CD4-positive, alpha-beta T cell treated with Interleukin-2 at 100 ng/mL for 4 hours (primary cell): ENCODE results near the gene MRPL21.
"Not testable (repeated sequence)": the region's sequence is repeated elsewhere in the genome, so short reads cannot be mapped to it uniquely, and the experiment has no call there.

Experiments
- DNase-seq: peaks from one replicate; pipeline ENCODE4 v3.0.0-alpha.2; 2020; ENCODE audit warnings: low spot score

MRPL21 gene

GRCh38 chr11:68910965-68911364 is 7.3 kb upstream of the MRPL21 start:
- DNase-seq, result no peak

DNA sequence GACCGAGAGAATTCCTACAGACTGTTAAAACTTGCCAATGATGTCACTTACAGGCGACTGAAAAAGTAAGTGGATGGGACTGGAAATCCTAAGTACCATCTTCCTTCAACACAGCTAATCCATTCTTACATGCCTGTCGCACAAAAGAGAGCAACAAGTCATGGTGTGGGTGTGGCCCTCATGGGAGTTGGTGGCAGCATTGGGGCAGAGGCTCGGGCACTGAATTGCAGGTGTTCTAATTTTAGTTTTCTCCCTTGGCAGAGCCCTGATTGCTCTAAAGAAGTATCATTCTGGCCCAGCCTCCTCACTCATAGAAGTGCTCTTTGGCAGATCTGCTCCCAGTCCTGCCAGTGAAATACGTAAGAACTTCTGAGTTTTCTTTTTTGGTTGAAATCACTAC is 4.6 kb upstream of the MRPL21 start:
- no peak for DNase-seq

DNA sequence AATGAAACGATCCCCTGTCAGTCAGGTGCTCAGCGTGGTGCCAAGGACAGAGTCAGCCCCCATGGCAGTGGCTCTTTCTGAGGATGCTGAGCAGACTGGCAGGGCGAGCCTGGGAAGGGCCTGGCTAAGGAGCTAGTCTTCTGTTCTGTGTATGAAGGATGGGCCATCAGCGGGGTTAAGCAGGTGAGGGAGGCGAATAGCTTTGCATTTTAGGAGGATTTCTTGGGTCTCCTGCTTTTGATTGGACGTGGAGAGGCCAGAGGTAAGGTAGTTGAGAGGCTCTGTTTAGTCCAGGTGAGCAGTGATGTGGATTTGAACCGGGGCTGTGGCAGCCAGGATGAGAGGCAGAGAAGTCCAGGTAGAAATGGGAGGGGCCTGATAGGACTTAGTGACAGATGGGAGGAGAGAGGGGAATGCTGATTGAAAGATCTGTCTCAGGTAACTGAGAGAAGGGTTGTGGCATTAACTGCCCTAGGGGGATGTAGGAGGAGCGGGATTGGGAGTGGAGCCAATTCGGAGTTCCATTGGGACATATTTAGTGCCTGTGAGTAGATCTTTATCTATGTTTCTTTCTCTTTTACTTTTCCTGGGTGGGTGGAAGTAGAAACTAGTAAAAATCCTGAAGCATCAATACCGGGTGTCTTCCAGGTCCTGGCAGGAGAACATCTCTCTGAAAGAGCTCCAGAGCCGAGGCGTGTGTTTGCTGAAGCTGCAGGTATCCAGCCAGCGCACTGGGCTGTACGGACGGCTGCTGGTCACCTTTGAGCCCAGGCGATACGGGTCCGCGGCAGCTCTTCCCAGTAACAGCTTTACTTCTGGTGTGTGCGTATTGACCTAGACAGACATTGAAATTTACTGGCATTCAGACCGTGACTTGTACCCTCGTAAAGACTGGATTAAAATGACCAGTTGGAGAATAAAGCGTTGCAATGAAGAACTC is 2.1 kb upstream of the MRPL21 start:
- DNase-seq, result no peak

GRCh38 chr11:68904248-68904847 is 716 bp upstream of the MRPL21 start:
- DNase-seq, result peak; percentile 10

- no peak for DNase-seq
These were observed 2.7 kb downstream of the MRPL21 start for GRCh38 chr11:68900835-68901381.

DNA sequence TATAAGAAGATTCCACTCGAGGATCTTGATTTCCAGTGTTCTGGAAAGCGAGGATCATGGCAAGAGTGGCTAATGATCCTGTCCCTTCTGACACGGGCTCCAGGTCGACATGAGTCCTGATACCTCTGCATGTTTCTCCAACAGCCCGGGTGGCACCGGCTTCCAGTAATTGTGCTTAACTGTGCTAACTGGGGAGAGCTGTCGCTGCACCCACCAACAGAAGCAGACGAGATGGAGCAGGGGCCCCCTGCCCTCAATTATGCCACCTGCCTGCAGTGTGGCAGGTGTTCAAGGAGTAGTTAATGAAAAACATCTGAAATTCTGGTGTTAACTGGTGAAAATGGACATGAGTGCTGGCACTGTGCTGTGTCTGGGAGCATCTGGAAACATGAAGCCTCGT is 6.2 kb downstream of the MRPL21 start:
- no peak for DNase-seq

DNA sequence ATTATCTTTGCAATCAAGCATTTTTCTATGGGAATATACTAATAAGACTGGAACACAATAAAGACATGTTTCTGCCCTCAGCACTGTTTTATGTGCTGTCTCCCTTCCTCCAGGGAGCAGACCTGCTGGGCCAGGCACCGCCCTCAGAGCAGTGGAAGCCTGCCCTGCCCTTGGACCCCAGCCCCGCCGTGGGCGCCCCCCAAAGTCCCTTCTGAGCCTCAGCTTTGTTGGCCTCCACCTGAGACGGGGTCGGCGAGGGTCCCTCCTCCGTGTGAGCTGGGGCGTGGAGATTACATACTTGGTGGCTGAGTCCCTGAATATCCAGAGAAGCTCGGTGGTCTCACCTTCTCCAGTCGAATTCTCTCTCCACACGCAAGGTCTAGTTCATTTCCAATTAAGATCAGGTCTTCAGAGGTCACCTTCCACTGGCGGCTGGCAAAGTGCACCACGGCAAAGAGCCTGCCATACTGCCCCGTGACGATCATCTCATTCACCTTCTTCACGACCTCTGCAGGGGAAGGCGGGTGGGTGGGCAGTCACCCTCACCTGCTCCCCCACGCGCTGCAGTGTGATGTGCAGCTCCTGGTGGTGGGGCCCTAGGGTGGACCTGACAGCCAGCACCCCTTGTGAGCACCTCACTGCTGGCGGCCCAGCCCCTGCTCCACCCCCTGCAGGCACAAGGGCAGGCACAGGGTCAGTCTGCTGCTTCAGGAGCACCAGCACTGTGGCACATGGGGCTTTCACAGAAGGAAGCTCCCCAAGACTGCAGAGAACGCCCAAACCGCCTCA is 7.3 kb downstream of the MRPL21 start:
- DNase-seq, result no peak

DNA sequence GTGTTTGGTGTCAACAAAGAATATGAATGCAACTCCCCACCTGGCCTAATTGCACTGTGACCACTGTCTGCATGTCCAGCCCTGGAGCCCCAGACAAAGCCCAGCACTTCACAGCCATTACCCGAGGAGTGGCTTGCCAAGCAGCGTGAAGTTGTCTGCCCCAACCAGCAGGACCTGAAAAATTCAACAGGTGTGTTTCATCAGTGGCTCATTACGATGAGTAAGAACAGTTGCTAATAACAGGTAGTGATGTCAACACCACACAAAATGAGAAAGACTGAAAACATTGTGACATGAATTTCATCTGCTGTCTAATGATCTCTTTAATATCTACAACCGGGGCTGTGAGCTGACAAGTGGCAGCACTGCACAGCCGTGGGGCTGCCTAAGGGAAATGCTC is 10.3 kb downstream of the MRPL21 start:
- no peak for DNase-seq

DNA sequence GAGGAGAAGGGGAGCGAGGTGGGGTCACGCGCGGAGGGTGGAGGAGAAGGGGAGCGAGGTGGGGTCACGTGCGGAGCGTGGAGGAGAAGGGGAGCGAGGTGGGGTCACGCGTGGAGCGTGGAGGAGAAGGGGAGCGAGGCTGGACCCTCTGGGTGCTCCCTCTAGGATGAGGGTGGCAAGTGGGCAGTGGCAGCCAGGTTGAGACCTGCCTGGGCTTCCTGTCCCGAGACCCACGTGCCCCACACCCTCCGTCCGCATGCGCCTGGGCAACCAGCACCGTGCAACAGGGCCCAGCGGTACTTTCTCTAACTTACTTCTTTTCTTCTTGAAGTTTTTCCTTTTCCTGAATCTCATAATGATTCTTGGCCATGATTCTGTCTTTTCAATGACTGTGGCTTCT is 11.1 kb downstream of the MRPL21 start:
- DNase-seq, result no peak

GRCh38 chr11:68891351-68891948 is 12.2 kb downstream of the MRPL21 start:
- no peak for DNase-seq

- no peak for DNase-seq
These were observed 13.0 kb downstream of the MRPL21 start for GRCh38 chr11:68890490-68891231.

DNA sequence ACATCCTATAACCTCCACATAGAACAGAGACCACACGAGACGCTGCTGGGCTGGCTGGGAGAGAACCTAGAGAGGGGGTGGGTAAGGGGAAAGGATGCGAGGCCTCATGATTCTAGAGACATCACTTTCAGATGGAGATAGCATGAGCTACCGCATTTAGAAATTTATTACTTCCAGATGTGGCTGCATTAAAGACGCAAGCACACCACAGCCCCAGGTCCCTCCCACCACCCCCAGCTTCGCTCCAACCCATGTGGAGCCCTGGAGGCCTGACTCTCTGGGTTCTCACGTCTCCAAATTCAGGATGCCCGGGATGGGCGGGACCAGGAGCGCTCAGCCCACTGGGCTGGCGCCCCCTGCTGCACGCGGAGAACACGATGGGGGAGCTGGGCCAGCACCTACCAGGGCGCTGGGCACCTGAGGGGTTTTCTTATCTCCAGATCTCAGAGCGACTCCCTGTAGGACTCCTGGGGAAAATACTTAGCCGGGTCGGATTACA is 13.6 kb downstream of the MRPL21 start:
- DNase-seq, result no peak

- DNase-seq, result not testable (repeated sequence)
These were observed 18.8 kb downstream of the MRPL21 start for GRCh38 chr11:68884827-68885226.

GRCh38 chr11:68882391-68882790 is 21.2 kb downstream of the MRPL21 start:
- DNase-seq, result no peak

DNA sequence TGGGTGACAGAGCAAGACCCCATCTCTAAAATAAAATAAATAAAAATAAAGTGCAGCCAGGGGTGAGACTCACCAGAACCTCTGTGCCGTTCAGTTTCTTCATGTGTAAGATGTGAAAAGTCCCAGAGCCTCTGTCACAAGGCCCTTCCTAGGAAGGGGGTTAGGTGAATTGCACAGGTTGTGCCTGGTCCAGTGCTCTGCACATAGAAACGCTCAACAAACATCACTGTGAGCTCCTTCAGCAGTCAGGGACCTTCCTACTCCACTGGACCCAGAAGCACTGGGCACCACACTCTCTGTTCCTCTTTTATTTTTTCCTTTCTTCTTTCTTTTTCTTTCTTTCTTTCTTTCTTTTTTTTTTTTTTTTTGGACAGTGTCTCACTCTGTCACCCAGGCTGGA is 22.3 kb downstream of the MRPL21 start:
- no peak for DNase-seq

GRCh38 chr11:68880851-68881250 is 22.8 kb downstream of the MRPL21 start:
- no peak for DNase-seq

GRCh38 chr11:68878022-68878421 is 25.6 kb downstream of the MRPL21 start:
- DNase-seq, result no peak

DNA sequence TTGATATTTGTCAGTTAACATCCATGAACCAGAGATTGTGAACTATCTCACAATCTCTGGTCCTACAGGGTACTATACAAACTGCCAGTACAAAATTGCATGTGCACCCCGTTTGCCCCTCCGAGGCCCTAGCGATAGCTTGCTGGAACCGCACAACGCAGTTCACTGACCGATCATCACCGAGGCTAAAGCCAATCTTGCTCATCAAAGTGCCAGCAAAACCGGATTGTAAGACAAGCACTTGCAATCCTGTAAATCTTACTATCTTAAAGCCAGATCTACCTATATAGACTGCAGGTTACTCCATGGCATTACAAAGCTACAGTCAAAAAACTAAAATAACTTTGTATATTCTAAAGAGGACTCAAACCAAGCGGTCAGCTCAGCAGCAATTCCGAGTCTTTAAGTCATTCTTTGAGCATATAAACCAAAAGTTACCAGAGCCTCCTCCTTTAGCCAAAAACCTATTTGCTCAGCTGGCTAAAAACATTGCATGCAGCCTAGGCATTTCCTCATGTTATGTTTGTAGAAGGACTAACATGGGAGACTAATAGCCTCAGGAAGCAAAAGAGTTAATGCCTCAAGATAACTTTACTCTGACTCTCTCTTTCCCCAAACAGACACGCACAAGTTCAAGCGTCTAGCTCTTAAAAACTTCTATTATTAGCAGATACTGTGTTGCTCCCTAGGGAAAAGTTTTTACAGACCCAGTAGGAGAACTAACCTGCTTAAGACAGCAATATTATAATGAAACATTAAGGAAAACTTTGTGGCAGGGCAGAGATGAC is 31.2 kb downstream of the MRPL21 start:
- no peak for DNase-seq

- no peak for DNase-seq
These were observed 33.2 kb downstream of the MRPL21 start for GRCh38 chr11:68870470-68870869.

- DNase-seq, result no peak
These were observed 35.3 kb downstream of the MRPL21 start for GRCh38 chr11:68868221-68868835.
